Transverse colon (tissue), 3 donors: ENCODE data around the gene A4GALT.

ENCODE experiments used
- EP300 ChIP-seq: sonication (generic); formaldehyde crosslinking; IDR thresholded peaks from one replicate; pipeline ENCODE4 v1.6.1; 2017; ENCODE audit warnings: antibody characterized with exemption, low read depth
- TF ChIP-seq, protein P1 (sequence below), 5 experiments: fragments of 200-600 bp in 3 of 5; fragments of 450-650 bp in 2 of 5; sonication (generic) in 3 of 5; IDR thresholded peaks; 1 replicate in 2 of 5; 2 replicates in 3 of 5; pipeline ENCODE4 v1.5.1; 2016 to 2017; ENCODE audit warnings: antibody characterized with exemption in 5 of 5, inconsistent platforms in 3 of 5, mild to moderate bottlenecking in 2 of 5, moderate library complexity in 1 of 5

DNA sequence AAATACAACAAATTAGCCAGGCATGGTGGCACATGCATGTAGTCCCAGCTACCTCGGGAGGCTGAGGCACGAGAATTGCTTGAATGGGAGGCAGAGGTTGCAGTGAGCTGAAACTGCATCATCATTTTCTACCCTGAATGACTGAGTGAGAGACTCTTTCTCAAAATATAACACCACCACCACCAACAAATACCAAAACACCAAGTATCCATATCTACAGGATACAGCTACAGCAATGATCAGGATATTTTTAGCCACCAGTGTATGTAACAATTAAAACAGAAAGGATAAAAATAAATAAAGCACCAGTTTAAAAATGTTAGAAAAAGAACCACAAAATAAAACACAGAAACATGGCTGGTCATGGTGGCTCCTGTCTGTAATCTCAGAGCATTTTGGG is 13.2 kb downstream of the A4GALT start:
- TF ChIP-seq, protein P1, sequence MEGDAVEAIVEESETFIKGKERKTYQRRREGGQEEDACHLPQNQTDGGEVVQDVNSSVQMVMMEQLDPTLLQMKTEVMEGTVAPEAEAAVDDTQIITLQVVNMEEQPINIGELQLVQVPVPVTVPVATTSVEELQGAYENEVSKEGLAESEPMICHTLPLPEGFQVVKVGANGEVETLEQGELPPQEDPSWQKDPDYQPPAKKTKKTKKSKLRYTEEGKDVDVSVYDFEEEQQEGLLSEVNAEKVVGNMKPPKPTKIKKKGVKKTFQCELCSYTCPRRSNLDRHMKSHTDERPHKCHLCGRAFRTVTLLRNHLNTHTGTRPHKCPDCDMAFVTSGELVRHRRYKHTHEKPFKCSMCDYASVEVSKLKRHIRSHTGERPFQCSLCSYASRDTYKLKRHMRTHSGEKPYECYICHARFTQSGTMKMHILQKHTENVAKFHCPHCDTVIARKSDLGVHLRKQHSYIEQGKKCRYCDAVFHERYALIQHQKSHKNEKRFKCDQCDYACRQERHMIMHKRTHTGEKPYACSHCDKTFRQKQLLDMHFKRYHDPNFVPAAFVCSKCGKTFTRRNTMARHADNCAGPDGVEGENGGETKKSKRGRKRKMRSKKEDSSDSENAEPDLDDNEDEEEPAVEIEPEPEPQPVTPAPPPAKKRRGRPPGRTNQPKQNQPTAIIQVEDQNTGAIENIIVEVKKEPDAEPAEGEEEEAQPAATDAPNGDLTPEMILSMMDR (IDR thresholded peaks at IDR 0.05) = no peak
- TF ChIP-seq EP300 = no peak
